B cell (primary cell): ENCODE data around the gene NSFL1C.

Experiments used
- CTCF ChIP-seq: fragments of 200-600 bp; IDR thresholded peaks from one replicate; pipeline ENCODE4 v1.8.0; 2022; ENCODE audit warnings: antibody characterized with exemption, mild to moderate bottlenecking
- EZH2 ChIP-seq: IDR thresholded peaks from 2 replicates; pipeline ENCODE4 v1.6.1; 2012; ENCODE audit warnings: borderline replicate concordance, low read depth, mild to moderate bottlenecking, moderate library complexity, low read length; ENCODE audit not compliant: insufficient read depth, poor library complexity, severe bottlenecking

GRCh38 chr20:1392443-1392692 lies 74.3 kb downstream of the NSFL1C start:
- TF ChIP-seq CTCF = no peak
- no peak for TF ChIP-seq EZH2
